ENCODE measurements around the gene SREBF2.

DNA sequence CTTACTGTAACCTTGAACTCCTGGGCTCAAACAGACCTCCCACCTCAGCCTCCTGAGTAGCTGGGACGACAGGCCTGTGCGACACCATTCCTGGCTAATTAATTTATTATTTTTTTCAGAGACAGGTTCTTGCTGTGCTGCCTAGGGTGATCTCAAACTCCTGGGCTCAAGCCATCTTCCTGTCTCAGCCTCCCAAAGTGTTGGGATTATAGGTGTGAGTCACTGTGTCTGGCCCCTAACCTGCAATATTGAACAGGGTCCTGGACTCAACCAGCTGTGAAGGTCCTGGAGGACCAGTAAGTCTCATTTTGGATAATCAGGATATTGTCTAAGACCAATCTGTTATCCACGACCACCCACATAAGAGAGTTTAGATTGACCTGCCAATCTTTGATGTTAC, 17.2 kb upstream of the SREBF2 start:
- TF ChIP-seq CTCF (IDR thresholded peaks at IDR 0.05 in 2 of 3, conservative IDR thresholded peaks at IDR 0.05 in 1 of 3; ENCODE audit: borderline replicate concordance in 1 of 3, insufficient read depth in 1 of 3, low read depth in 2 of 3, low read length in 2 of 3) (no peak), ZNF274 (IDR thresholded peaks at IDR 0.05; ENCODE audit: low read depth, low read length) (no peak), RAD21 (IDR thresholded peaks at IDR 0.05; ENCODE audit: low read depth) (no peak), EZH2 (IDR thresholded peaks at IDR 0.05) (no peak), POLR2A (IDR thresholded peaks at IDR 0.05; ENCODE audit: borderline replicate concordance, extremely low read depth, insufficient read depth, insufficient read length) (no peak), TCF7L2 (IDR thresholded peaks at IDR 0.05; ENCODE audit: borderline replicate concordance, extremely low read depth, insufficient read depth, insufficient read length) (no peak), POLR2AphosphoS5 (IDR thresholded peaks at IDR 0.05; ENCODE audit: low read depth, low read length) (no peak), EGR1 (IDR thresholded peaks at IDR 0.05; ENCODE audit: low read depth) (no peak), MAX (IDR thresholded peaks at IDR 0.05) (no peak)
- TF ChIP-seq, protein P1, sequence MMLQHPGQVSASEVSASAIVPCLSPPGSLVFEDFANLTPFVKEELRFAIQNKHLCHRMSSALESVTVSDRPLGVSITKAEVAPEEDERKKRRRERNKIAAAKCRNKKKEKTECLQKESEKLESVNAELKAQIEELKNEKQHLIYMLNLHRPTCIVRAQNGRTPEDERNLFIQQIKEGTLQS (IDR thresholded peaks at IDR 0.05) = no peak
- TF ChIP-seq, protein P2, sequence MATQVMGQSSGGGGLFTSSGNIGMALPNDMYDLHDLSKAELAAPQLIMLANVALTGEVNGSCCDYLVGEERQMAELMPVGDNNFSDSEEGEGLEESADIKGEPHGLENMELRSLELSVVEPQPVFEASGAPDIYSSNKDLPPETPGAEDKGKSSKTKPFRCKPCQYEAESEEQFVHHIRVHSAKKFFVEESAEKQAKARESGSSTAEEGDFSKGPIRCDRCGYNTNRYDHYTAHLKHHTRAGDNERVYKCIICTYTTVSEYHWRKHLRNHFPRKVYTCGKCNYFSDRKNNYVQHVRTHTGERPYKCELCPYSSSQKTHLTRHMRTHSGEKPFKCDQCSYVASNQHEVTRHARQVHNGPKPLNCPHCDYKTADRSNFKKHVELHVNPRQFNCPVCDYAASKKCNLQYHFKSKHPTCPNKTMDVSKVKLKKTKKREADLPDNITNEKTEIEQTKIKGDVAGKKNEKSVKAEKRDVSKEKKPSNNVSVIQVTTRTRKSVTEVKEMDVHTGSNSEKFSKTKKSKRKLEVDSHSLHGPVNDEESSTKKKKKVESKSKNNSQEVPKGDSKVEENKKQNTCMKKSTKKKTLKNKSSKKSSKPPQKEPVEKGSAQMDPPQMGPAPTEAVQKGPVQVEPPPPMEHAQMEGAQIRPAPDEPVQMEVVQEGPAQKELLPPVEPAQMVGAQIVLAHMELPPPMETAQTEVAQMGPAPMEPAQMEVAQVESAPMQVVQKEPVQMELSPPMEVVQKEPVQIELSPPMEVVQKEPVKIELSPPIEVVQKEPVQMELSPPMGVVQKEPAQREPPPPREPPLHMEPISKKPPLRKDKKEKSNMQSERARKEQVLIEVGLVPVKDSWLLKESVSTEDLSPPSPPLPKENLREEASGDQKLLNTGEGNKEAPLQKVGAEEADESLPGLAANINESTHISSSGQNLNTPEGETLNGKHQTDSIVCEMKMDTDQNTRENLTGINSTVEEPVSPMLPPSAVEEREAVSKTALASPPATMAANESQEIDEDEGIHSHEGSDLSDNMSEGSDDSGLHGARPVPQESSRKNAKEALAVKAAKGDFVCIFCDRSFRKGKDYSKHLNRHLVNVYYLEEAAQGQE (IDR thresholded peaks at IDR 0.05; ENCODE audit: low read depth) = no peak
